Measurements from ENCODE around the gene KIF3A.

The KIF3A gene

GRCh38 chr5:132753135-132753987, 16.0 kb upstream of the KIF3A start:
- peak; percentile 26 for DNase-seq (ENCODE audit: low spot score)

- DNase-seq (ENCODE audit: low spot score), result no peak
These were observed 15.3 kb upstream of the KIF3A start for GRCh38 chr5:132752581-132753125.

- no peak for DNase-seq (ENCODE audit: low spot score)
These were observed 14.7 kb upstream of the KIF3A start for GRCh38 chr5:132751971-132752580.

- DNase-seq (ENCODE audit: low spot score), result no peak
These were observed 14.1 kb upstream of the KIF3A start for GRCh38 chr5:132751444-132751843.

GRCh38 chr5:132750471-132751230, 13.3 kb upstream of the KIF3A start:
- no peak for DNase-seq (ENCODE audit: low spot score)

- no peak for DNase-seq (ENCODE audit: low spot score)
These were observed 12.2 kb upstream of the KIF3A start for GRCh38 chr5:132749506-132749905.

GRCh38 chr5:132748522-132749000, 11.2 kb upstream of the KIF3A start:
- DNase-seq (ENCODE audit: low spot score), result no peak

GRCh38 chr5:132747616-132748440, 10.5 kb upstream of the KIF3A start:
- DNase-seq (ENCODE audit: low spot score), result no peak

GRCh38 chr5:132746954-132747615, 9.7 kb upstream of the KIF3A start, which contains the start of gene CCNI2:
Gene CCNI2, plus strand, starts transcription at chr5:132747426. Its CDS starts 70 bp downstream, at chr5:132747496.
- peak; percentile 67 for DNase-seq (ENCODE audit: low spot score)

GRCh38 chr5:132746592-132746953, 9.2 kb upstream of the KIF3A start:
- no peak for DNase-seq (ENCODE audit: low spot score)

GRCh38 chr5:132744659-132745058, 7.3 kb upstream of the KIF3A start:
- DNase-seq (ENCODE audit: low spot score), result no peak

- DNase-seq (ENCODE audit: low spot score), result no peak
These were observed 5.3 kb upstream of the KIF3A start for GRCh38 chr5:132742626-132743025.

GRCh38 chr5:132742158-132742557, 4.8 kb upstream of the KIF3A start:
- DNase-seq (ENCODE audit: low spot score), result no peak

- DNase-seq (ENCODE audit: low spot score), result no peak
These were observed 1.9 kb upstream of the KIF3A start for GRCh38 chr5:132739232-132739631.

GRCh38 chr5:132737982-132738681, 786 bp upstream of the KIF3A start:
- DNase-seq (ENCODE audit: low spot score), result no peak

- DNase-seq (ENCODE audit: low spot score), result no peak
These were observed 2.7 kb downstream of the KIF3A start for GRCh38 chr5:132734687-132735086.

GRCh38 chr5:132733499-132734148, 3.7 kb downstream of the KIF3A start:
- DNase-seq (ENCODE audit: low spot score), result no peak

GRCh38 chr5:132729896-132730295, 7.5 kb downstream of the KIF3A start:
- no peak for DNase-seq (ENCODE audit: low spot score)

- DNase-seq (ENCODE audit: low spot score), result no peak
These were observed 11.6 kb downstream of the KIF3A start for GRCh38 chr5:132725745-132726144.
